Activated CD8-positive, alpha-beta T cell treated with anti-CD3 and anti-CD28 coated beads for 36 hours (primary cell): ENCODE results near the gene FBXO24. TPM values are rescaled to one million over a fixed set of nuclear protein-coding genes. Genes with fewer than 3 reads are reported as not detected.

Experiments used
- ATAC-seq: fragments of 200-7000 bp; cut with Tn5 transposase; one replicate; pipeline ENCODE4 v1.10.0; 2021; ENCODE audit warnings: mild to moderate bottlenecking, moderate library complexity
- CTCF ChIA-PET: fragments of 350-600 bp; sonication (Branson Sonifier 250); formaldehyde crosslinking; loops from one replicate; lab custom pipeline; 2021; ENCODE audit warnings: antibody characterized with exemption; lab: Charles Lee
- POLR2A ChIA-PET: fragments of 350-600 bp; sonication (Branson Sonifier 250); formaldehyde crosslinking; loops from one replicate; lab custom pipeline; 2021; ENCODE audit warnings: antibody characterized with exemption; lab: Charles Lee
- DNase-seq: peaks from one replicate; pipeline ENCODE4 v3.0.0-alpha.2; 2020
- H3K27ac Mint-ChIP-seq: one replicate; pipeline ENCODE4 v1.8.0; 2021; ENCODE audit warnings: mild to moderate bottlenecking, mixed read lengths
- H3K27me3 Mint-ChIP-seq: one replicate; pipeline ENCODE4 v1.8.0; 2021; ENCODE audit warnings: mixed read lengths
- H3K36me3 Mint-ChIP-seq: one replicate; pipeline ENCODE4 v1.8.0; 2021; ENCODE audit warnings: low read depth, mixed read lengths
- H3K4me1 Mint-ChIP-seq: one replicate; pipeline ENCODE4 v1.8.0; 2021; ENCODE audit warnings: low read depth, mixed read lengths
- H3K4me3 Mint-ChIP-seq: one replicate; pipeline ENCODE4 v1.8.0; 2021; ENCODE audit warnings: mild to moderate bottlenecking, moderate library complexity, mixed read lengths
- H3K9me3 Mint-ChIP-seq: one replicate; pipeline ENCODE4 v1.8.0; 2021; ENCODE audit warnings: mixed read lengths
- CTCF ChIP-seq: fragments of 200-600 bp; IDR thresholded peaks from one replicate; pipeline ENCODE4 v1.8.0; 2022; ENCODE audit warnings: antibody characterized with exemption, mild to moderate bottlenecking
- intact Hi-C: fragments of 100-400 bp; cut with micrococcal nuclease; formaldehyde crosslinking; loops from one replicate; pipeline ENCODE4 v1.10.0; 2022
- total RNA-seq, 2 experiments: library from RNA; stranded (reverse); gene quantifications; one replicate each; pipeline ENCODE4 v1.2.3, GENCODE V29; 2021

FBXO24 gene
- total RNA-seq, 2 experiments from 2014 or later = 1.4 to 1.5 TPM

GRCh38 chr7:100556541-100556940 lies 29.6 kb upstream of the FBXO24 start:
- H3K27me3 Mint-ChIP-seq = no peaks in the 10 kb centered on the region
- ChIA-PET CTCF (interaction anchor here (1.2 to 8.2 kb wide), 6 partner anchors 9 to 169 kb away, joined by 3 to 92 read pairs (median 6); no protein-coding TSS in a partner anchor), POLR2A (interaction anchor here (1.4 kb wide), 1 partner anchor 11 kb away, joined by 4 read pairs; no protein-coding TSS in a partner anchor)
- peaks cover 16% of the 10 kb centered on the region for H3K4me1 Mint-ChIP-seq
- no peaks in the 10 kb centered on the region for H3K9me3 Mint-ChIP-seq
- H3K27ac Mint-ChIP-seq = peak overlapping the region; percentile 82
- no peak overlapping the region for H3K4me3 Mint-ChIP-seq
- no peak for DNase-seq
- no peak for ATAC-seq
- peaks cover 47% of the 10 kb centered on the region for H3K36me3 Mint-ChIP-seq
- intact Hi-C loops = no loop called here
- no peak for TF ChIP-seq CTCF

DNA sequence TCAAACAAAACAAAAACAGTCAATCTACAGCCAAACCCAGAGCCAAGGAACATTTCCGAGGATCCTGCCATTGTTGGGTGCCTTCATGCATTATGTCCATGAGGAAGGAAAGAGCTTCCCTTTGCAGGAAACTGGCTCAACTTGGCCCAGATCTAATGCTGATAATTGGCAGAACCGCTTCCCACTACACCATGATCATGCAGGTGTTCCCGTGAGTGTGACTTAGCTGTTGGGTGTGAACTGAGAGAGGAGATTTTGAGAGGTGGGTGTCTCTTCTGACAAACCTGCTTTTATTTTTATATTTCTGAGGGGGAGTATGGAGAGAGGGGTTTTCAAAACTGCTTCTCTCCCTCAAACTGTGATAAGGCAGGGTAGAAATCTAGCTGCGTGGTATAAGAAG lies 27.0 kb upstream of the FBXO24 start:
- peak overlapping the region; percentile 52 for H3K27ac Mint-ChIP-seq
- peaks cover 19% of the 10 kb centered on the region for H3K4me1 Mint-ChIP-seq
- no peaks in the 10 kb centered on the region for H3K9me3 Mint-ChIP-seq
- CTCF ChIA-PET = interaction anchor here (0.7 to 8.2 kb wide), 34 partner anchors 10 to 146 kb away, joined by 3 to 92 read pairs (median 5); partner anchors contain the start of genes FBXO24, LRCH4, MOSPD3 and NYAP1
- peaks cover 42% of the 10 kb centered on the region for H3K36me3 Mint-ChIP-seq
- H3K27me3 Mint-ChIP-seq = no peaks in the 10 kb centered on the region
- DNase-seq (no peak), ATAC-seq (no peak)
- H3K4me3 Mint-ChIP-seq = no peak overlapping the region
- no peak for TF ChIP-seq CTCF
- intact Hi-C loops = no loop called here
- POLR2A ChIA-PET = interaction anchor here (0.8 to 1.9 kb wide), 6 partner anchors 9 to 76 kb away, joined by 3 to 7 read pairs (median 4); partner anchors contain the start of gene NYAP1

DNA sequence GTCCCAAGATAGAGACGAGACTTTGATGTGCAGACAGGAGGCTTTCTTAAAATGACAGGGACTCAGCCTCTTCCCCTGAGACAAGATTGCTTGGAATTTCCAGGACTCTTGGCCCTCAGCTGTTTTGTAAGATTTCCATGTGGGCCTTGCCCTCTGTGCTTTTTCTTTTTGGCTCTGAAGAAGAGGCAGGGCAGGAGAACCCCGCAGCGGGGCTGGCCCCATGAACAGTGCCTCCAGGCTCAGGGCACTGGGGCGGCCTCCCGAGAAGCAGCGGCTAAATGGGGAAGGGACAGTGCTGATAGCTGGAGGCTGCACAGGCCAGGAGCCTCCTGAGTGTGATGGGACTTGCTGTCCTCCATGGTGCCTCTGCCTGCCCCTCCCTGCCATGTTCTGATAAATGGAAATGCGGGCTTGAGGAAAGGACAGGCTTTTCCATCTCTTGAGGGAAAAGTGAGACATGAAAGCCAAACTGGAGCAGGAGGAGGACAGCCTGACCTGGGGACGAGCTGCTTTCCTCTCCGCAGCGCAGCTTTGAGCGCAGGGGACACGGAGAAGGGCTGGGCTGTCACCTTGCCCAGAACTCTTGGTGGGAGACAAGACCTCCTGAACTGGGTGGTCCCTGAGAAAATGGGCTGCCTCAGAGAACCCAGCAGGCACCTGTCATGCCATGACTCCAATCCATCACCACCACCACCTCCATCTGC lies 24.5 kb upstream of the FBXO24 start:
- no peaks in the 10 kb centered on the region for H3K27me3 Mint-ChIP-seq
- intact Hi-C loops = no loop called here
- DNase-seq = no peak
- no peak overlapping the region for H3K27ac Mint-ChIP-seq
- H3K4me3 Mint-ChIP-seq = no peak overlapping the region
- ChIA-PET CTCF (interaction anchor here (0.9 to 8.2 kb wide), 10 partner anchors 15 to 164 kb away, joined by 3 to 92 read pairs (median 27); partner anchors contain the start of genes AGFG2, FBXO24, LRCH4 and NYAP1), POLR2A (no interaction called here)
- peaks cover 30% of the 10 kb centered on the region for H3K36me3 Mint-ChIP-seq
- no peak for TF ChIP-seq CTCF
- peaks cover 14% of the 10 kb centered on the region for H3K4me1 Mint-ChIP-seq
- no peaks in the 10 kb centered on the region for H3K9me3 Mint-ChIP-seq
- ATAC-seq = no peak

DNA sequence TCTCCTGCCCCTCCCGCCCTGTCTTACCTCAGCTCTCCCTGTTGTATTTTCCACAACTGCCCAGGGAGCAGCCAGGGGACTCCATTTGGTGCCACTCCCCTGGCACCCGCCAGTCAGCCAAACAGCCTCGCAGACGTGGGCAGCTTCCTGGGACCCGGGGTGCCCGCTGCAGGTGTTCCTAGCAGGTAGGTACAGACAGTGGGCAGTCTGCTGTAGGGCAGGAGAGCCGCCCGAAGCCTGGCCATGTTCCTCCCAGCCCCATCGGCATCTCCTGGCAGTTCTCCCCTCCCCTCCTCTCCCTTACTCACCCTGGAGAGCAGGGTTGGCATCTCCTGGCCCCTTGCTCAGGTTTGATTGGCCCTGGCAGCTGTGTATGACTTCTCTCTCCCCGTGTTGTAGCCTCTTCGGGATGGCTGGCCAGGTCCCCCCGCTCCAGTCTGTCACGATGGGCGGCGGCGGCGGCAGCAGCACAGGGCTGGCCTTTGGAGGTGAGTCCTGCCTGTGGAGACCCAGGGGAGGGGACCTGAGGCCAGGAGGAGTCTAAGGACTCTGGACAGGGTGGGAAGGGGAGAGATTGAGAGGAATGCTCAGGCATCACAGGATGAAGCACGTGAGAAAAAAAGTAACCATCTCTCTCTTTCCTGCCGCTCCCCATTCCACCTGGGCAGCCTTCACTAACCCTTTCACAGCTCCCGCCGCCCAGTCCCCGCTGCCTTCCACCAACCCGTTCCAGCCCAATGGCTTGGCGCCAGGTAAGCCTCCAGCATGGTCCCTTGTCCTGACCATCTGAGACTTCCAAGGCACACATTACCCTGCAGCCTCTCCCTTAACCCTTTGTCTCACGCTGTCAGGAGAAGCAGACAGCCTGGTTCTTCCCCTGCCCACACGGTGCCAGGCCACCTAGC lies 23.7 kb upstream of the FBXO24 start:
- Mint-ChIP-seq H3K4me3 (no peak overlapping the region), H3K9me3 (no peaks in the 10 kb centered on the region), H3K36me3 (peaks cover 25% of the 10 kb centered on the region), H3K27ac (no peak overlapping the region), H3K27me3 (no peaks in the 10 kb centered on the region), H3K4me1 (peaks cover 14% of the 10 kb centered on the region)
- no peak for TF ChIP-seq CTCF
- intact Hi-C loops = no loop called here
- ATAC-seq = no peak
- DNase-seq = no peak
- CTCF ChIA-PET = interaction anchor here (1.1 to 8.2 kb wide), 9 partner anchors 14 to 163 kb away, joined by 3 to 92 read pairs (median 25); partner anchors contain the start of genes FBXO24, LRCH4, NYAP1 and TSC22D4
- POLR2A ChIA-PET = interaction anchor here (1.6 kb wide), 1 partner anchor 85 kb away, joined by 3 read pairs; no protein-coding TSS in a partner anchor
